GM18907 (cell line): ENCODE results near the gene DAZAP2.
A peak's percentile ranks its signal among the peaks of the same experiment; 100 is the strongest.

Experiments
- ATAC-seq: cut with Tn5 transposase; IDR thresholded peaks from one replicate; pipeline ENCODE4 v1.9.1; 2021; ENCODE audit warnings: mild to moderate bottlenecking, moderate library complexity; ENCODE audit not compliant: unreplicated experiment

Gene DAZAP2

GRCh38 chr12:51238510-51239334, at the start of gene DAZAP2:
Gene DAZAP2, plus strand, starts transcription at chr12:51238826. Its CDS starts 82 bp downstream, at chr12:51238908.
- ATAC-seq, result peak; percentile 91

GRCh38 chr12:51189790-51190355, 48.8 kb upstream of the DAZAP2 start:
- ATAC-seq, result no peak

GRCh38 chr12:51190820-51191219, 47.8 kb upstream of the DAZAP2 start:
- no peak for ATAC-seq

GRCh38 chr12:51191516-51192283, 46.9 kb upstream of the DAZAP2 start:
- ATAC-seq, result no peak

- no peak for ATAC-seq
Observed at GRCh38 chr12:51192284-51192671, 46.3 kb upstream of the DAZAP2 start.

GRCh38 chr12:51195841-51196240, 42.8 kb upstream of the DAZAP2 start:
- ATAC-seq, result no peak

- ATAC-seq, result no peak
Observed at GRCh38 chr12:51196547-51196946, 42.1 kb upstream of the DAZAP2 start.

GRCh38 chr12:51197736-51198567, 40.7 kb upstream of the DAZAP2 start:
- no peak for ATAC-seq

- no peak for ATAC-seq
Observed at GRCh38 chr12:51198568-51199365, 39.9 kb upstream of the DAZAP2 start.

GRCh38 chr12:51199366-51199945, 39.2 kb upstream of the DAZAP2 start:
- no peak for ATAC-seq

GRCh38 chr12:51200156-51200555, 38.5 kb upstream of the DAZAP2 start:
- ATAC-seq, result no peak

GRCh38 chr12:51200806-51201205, 37.8 kb upstream of the DAZAP2 start:
- ATAC-seq, result no peak

- ATAC-seq, result no peak
Observed at GRCh38 chr12:51202718-51203117, 35.9 kb upstream of the DAZAP2 start.

- ATAC-seq, result no peak
Observed at GRCh38 chr12:51205350-51205749, 33.3 kb upstream of the DAZAP2 start.

GRCh38 chr12:51208016-51208660, 30.5 kb upstream of the DAZAP2 start:
- ATAC-seq, result no peak

- no peak for ATAC-seq
Observed at GRCh38 chr12:51209259-51209658, 29.4 kb upstream of the DAZAP2 start.

GRCh38 chr12:51210690-51211395, 27.8 kb upstream of the DAZAP2 start:
- no peak for ATAC-seq

GRCh38 chr12:51214895-51215294, 23.7 kb upstream of the DAZAP2 start:
- ATAC-seq, result no peak

GRCh38 chr12:51216642-51217041, 22.0 kb upstream of the DAZAP2 start:
- ATAC-seq, result no peak
